GM18526 (cell line): ENCODE measurements around the gene HADHA.

Source experiments
- POLR2A ChIP-seq: IDR thresholded peaks from 3 replicates; pipeline ENCODE4 v1.6.1; 2011; ENCODE audit not compliant: insufficient read length; ENCODE audit errors: extremely low read depth

Gene HADHA

GRCh38 chr2:26215833-26216232 is 28.6 kb downstream of the HADHA start:
- no peak for TF ChIP-seq POLR2A

GRCh38 chr2:26214759-26215158 is 29.7 kb downstream of the HADHA start:
- TF ChIP-seq POLR2A = no peak

DNA sequence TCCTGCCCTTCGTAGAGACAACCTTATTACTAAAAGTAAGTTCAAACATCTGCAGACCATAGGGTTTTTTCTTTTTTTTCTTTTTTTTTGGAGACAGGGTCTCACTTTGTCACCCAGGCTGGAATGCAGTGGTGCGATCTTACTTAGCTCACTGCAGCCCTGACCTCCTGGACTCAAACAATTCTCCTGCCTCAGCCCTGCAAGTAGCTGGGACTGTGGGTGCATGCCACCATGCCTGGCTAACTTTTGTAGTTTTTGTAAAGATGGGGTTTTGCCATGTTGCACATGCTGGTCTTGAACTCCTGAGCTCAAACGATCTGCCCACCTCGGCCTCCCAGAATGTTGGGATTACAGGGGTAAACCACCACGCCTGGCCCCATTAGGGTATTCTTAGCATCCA is 32.4 kb downstream of the HADHA start:
- TF ChIP-seq POLR2A = no peak

GRCh38 chr2:26203906-26204305 is 40.5 kb downstream of the HADHA start:
- TF ChIP-seq POLR2A = no peak

DNA sequence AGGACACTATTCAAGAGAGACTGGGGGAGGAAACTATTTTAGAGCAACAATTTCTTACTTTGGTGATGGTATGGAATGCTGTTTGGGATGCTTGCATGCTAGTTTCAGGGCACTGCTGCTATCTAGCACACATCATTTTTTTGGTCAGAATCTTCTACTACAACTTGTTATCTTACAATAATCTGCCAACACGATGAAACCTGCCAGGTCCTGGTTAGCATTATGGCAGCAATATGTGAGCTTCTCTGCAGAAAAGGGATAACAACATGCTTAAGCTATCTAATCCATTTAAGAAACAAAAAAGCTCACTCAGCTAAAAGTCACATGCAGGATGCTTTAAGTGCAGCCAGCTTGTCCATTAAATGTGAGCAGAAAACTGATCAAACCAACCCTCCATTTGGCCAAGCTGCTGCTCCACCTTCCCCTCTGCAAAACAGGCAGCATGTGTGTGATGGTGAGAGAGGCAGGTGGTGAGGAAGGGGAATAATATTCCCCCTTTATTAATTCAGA is 41.4 kb downstream of the HADHA start:
- no peak for TF ChIP-seq POLR2A

DNA sequence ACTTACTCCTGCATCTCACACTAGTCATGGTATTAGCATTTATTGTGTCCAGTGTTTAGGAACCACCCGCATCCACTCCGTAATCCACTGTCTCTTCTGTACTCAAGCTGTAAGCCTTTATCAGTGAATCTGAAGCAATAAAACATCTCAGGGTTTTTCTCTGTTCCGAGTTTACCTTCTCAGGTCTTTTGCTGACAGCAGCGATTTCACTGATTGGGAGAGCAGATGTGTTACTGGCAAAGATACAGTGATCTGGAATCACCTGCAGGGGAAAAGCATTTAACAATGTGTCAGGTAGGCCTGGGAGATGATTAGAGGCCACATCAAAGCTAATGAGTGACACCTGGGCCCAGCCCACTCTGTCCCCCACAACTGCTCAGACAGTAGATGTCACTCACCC is 46.9 kb downstream of the HADHA start:
- no peak for TF ChIP-seq POLR2A

DNA sequence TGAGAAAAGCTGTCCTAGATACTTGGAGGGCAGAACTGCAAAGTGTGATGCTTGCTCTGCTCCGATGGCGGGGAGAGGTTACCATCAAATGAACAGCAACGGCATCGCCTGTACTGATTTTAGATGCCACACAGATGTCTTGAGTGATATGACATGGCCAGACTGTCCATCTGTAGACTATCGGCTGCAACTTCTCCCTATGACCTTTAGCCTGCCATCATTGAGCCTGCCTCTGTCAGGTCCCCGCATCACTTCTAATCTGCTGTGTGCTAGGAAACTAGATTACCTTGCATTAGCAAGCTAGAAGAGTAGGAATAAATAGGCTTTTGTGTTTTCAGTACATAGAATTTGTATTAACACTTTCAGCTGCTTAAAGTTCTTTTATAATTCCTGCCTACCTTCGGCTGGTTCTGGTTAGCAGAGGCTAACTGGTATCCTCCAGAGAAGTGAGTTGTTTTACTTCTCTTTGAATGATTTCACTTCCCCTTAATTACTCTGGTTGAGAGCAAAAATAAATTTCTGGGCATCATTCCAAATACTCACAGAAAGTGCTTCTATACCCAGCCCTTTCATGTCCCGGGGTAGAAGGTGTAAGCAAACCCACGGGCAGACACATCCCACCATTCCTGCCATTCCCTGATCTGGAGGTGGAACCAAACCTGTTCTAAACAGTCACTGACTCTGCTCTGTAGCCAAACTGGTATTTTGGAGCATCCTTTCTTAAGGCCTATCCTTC is 47.6 kb downstream of the HADHA start:
- TF ChIP-seq POLR2A = no peak

DNA sequence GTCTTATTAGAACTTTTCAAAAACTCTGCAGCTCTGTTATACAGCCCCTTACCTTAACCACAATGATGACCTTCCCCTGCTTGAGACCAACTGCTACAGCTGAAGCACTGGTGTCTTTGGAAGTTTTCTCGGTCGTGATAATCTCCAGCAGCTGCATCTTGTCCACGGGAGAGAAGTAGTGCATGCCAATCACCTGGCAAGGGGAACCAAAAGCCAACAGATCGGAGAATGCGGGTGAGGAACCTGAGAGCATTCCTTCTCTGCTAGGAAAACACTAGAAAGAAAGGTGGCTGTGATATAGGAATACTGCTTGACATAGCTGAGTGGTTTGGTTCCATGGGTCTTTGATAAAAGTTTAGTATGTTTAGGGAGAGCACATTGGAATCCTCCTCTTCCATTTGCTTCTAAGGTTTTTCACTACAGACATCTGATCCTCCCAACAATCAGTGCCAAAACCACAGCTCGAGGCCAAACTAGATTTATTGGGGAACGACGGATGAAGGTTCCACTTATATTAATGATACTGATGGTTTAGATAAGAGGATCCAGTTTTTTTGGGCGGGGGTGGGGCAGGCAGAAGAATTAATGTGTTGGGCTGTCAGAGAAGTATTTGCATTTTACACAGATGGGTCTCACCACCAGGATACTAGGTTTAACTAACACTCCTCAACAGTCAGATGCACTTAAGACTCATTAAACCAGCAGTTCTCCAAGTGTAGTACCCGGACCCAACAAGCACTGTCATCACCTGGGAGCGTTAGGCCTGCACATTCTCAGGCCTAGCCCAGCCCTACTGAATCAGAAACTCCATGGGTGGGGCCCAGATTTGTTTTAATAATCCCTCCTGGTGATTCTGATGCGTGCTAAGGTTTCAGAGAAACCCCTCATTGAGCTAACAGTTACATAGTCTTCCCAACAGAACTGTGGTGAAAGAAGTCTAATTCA is 49.1 kb downstream of the HADHA start:
- TF ChIP-seq POLR2A = no peak

DNA sequence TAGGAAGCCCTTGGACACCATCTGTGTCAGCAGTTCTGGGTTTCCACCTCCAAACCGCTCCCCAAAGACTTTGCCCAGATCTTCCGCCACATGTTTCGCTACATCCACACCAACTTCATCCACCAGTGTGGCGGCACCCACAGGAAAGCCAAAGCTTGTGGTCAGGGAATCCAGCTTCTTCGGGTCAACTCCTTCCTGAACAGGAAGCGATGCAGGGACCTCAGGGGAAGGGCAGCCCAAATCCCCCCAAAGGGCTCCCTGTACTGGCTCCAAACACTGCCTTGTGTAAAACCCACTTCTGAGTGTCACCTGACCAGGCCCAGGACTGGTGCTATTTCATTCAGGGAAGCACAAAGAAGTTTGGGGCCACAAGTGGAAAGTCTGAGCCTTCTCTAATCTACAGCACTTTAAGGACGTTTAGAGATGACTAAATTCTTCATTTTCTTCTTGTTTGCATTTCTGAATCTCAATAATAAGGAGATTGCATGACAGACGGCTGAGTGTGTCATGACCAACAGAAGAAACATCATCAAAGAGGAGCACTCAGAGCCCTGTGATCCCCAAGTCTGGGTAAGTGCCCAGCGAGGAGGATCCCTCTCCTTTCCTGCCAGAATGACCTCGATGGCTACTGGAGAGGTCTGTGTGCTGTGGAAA is 50.7 kb downstream of the HADHA start:
- no peak for TF ChIP-seq POLR2A

DNA sequence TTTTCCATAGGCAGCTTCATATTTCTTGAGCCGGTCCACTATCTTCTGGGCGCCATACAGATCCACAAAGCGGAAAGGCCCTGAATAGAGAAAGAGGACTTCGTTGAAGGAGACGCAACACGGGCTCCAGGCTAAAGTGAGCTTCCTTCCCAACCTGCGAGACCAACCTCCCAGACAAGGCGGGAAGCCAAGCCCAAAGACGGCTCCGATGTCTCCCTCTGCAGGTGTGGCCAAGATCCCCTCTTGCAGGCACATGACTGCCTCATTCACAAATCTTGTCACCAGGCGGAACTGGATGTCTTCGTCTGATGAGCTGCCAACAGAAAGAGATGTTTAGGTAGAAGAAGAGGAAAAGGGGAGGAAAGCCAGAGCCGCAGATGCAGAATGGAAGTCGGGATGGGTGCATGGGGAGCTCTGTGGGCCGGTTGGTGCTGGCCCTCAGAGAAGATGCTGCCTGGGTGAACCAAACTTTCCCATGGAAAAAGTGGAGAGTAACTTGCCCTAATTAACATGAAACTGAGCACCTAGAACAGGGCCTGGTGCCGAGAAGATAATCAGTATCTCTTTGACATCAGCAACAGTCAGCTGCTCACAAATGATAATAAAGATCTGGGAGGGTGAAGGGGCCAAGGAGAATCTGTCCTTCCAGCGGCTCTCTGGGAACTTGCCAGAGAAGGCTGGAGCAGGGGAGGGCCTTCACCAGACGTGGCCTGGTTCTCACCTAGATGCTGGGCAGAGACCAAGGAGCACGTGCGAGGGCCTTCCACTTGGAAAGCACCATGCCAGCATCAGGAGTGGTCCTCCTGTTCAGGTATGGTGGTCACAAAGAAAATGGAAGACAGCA is 52.9 kb downstream of the HADHA start:
- no peak for TF ChIP-seq POLR2A

- TF ChIP-seq POLR2A = no peak
These were observed 54.1 kb downstream of the HADHA start for GRCh38 chr2:26190369-26190768.

DNA sequence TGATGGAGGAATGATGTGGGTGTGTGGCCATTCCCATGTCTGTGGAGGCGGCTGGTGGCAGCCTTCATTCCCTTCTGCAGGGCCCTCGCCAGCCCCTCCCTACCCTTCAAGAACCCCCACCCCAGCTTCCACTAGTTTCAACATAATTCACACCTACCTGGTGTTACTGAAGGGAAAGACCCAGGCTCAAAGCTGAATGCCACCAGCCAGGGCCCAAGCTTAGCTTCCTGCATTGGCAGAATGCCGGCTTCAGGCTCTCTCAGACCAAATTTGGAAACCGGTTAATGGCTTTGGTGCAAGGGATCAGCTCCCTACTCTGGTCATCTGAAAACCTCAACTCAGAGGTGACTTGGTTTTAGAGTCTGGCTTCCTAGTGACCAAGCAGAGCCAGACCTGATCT is 54.7 kb downstream of the HADHA start:
- no peak for TF ChIP-seq POLR2A

DNA sequence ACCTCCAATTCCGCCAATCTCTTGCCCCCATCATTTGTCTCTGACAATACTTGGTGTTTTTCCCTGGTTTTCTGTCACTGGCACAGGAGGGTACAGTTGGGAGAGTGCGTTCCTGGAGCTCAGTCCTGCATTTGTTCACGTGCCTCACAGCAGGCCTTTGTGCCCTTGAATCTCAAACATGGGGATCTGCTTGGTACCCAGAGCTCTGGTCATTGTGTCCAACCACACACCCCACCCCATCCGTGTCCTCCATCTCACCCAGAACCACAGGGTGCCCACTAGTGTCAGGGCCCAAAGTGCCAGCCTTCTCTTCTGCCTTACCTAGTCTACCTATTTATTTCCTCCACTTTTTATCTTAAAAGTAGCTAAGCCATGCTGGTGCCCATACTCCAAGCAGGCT is 55.3 kb downstream of the HADHA start:
- TF ChIP-seq POLR2A = no peak

DNA sequence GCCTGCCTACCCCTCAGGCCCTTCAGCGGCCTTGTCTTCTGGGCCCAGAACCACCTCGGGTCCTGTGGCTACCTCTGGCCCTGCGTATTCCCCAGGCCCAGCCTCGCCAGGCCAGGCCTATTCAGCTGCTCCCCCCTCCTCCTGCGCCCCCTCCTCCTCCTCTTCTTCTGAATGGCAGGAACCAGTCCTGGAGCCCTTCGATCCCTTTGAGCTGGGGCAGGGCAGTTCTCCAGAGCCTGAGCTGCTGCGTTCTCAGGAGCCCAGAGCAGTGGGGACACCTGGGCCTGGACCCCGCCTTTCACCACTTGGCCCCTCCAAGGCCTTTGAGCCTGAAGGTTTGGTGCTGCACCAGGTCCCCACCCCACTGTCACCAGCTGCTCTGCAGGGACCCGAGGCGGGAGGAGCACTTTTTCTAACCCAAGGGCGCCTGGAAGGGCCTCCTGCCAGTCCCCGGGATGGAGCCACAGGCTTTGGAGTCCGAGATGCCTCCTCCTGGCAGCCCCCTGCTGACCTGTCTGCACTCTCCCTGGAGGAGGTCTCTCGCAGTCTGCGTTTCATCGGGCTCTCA is 56.8 kb downstream of the HADHA start:
- TF ChIP-seq POLR2A = no peak
